HG03432 (cell line): ENCODE measurements around the gene APBA2.
"Not testable (repeated sequence)": the region's sequence is repeated elsewhere in the genome, so short reads cannot be mapped to it uniquely, and the experiment has no call there.

ENCODE experiments used
- ATAC-seq: cut with Tn5 transposase; IDR thresholded peaks from one replicate; pipeline ENCODE4 v1.9.1; 2021; ENCODE audit warnings: mild to moderate bottlenecking, moderate library complexity; ENCODE audit not compliant: unreplicated experiment

Gene APBA2

GRCh38 chr15:29097971-29098370, 212.2 kb downstream of the APBA2 start:
- no peak for ATAC-seq

DNA sequence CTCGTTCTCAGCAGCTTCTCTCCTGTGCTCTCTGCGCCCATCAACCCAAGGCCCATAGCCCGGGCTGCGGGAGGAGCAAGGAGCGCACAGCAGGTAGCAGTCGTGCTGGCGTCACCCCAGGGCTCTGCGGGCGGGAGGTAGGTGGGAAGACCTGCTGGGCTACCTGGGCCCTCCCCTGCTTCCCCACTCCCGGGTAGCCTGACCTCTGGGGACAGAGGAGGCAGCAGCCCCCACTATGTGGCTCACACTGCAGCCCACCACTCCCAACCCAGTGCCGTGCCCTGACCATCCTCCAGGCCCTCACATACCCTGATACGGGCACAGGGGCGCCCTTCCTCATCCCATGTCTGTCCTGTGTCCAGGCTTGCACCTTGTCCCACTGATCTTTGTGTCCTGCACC, 212.9 kb downstream of the APBA2 start:
- no peak for ATAC-seq

DNA sequence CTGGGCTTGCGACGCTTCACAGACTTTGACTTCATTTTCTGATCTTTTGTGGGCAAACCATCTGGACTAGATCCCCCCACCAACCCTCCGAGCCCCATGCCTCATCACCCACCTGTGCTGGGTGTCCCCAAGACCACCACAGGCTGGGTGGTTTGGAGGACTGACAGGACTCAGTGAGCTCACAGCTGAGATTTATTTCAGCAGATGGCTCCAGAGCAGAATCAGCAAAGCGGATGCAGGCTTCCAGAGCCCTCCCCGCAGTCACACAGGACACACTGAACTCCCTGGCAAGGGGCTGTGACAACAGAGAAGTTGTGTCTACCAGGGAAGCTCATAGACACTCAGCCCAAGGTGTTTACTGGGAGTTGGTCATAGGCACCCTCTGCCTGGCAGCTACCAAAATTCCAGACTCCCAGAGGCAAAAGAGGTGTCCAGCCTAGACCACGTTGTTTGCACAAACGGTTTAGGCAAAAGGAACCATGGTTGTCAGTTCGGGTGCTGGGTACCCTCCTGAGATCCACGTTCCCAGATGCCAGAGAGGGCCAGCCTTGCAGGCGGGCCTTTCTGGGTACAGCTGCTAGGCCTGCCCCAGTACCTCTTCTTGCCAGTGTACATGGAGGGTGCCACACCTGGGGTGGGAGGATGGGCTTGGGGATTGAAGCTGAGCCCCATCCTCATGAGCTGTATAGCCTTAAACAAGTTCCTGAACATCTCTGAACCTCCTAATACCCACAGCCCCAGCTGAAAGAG, 213.5 kb downstream of the APBA2 start:
- no peak for ATAC-seq

DNA sequence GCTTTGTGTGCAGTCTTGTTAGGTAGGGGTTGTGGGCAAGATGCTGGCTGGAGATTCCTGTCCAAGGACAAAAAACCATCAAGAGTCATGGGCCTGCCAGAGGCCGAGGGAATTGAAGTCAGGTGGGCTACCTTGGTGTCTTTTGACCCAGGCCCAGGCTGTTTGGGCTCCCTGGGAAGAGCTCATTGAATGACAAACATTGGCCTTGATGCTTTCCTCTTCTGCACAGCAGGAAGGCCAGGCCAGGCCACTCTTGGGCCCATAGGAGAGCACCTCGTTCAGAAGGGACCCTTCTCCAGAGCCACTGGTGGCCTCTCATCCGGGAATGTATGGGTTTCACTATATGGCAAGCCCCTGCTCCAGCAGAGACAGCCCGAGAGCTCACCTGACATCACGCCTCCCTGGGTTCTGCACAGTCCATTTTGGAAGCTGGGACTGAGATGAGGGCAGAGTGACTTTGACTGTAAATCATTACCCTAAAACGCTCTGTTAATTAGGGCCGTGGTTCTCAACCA, 214.8 kb downstream of the APBA2 start:
- ATAC-seq: no peak

- no peak for ATAC-seq
Measured at GRCh38 chr15:29101491-29101890, 215.7 kb downstream of the APBA2 start.

DNA sequence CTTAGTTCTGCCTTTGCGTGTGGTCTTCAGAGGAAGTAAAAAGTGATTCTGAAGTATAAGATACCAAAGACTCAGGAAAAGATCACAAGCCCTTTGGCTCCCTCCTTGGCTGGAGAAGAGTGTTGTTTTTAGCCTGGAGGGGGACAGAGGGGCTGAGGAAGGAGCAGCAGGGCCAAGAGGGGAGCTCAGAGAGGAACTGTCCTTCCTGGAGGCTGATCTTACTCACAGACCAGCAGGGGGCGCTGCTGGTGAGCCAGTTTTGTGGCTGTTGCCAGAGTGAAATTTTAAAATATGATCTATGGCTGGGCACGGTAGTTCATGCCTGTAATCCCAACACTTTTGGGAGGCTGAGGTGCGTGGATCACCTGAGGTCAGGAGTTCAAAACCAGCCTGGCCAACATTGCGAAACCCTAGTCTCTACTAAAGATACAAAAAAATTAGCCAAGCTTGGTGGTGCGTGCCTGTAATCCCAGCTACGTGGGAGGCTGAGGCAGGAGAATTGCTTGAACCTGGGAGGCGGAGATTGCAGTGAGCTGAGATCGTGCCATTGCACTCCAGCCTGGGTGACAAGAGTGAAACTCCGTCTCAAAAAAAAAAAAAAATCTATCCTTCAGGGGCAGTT, 216.5 kb downstream of the APBA2 start:
- not testable (repeated sequence) for ATAC-seq

DNA sequence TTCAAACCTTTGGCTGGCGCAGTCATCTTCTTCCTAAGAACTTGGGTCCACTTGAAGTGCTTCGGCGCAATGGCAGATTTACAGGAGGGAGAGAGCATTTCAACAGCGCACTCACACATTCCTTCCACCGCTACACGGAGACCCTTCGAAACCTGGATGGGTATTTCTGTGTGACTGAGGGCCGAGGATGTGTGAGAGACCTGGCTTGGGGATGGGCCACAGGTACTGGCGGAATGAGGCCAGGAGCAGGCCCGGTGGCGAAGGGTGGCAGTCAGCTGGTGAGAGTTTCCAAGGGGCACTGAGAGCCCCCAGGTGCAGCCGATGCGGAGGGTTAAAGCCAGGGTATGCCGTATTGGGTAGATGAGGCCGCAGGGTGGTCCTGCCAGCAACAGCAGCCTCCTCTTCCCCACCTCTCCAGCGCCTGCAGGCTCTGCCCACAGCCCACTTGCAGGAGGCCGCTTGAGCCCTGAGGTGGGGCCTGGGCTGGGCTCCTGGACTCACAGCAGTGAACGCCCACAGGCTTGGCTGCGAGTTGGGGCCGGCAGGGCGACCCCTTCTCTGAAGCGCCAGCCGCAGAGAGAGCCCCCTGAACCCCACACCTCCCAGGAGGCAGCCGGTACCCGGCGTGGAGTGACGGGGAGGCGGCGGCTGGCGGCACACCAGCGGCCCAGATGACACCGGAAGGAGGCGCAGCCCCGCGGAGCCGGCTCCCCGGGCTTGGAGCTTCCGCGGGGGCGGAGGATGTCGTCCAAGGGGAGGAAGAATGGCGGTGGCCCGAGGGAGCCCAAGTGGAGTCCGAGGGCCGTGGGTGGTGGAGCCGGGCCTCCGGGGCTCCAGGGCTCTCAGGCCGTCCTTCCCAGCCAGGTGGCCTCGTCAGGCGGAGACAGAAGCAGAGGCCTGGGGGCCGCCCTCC, 217.4 kb downstream of the APBA2 start:
- ATAC-seq: no peak

DNA sequence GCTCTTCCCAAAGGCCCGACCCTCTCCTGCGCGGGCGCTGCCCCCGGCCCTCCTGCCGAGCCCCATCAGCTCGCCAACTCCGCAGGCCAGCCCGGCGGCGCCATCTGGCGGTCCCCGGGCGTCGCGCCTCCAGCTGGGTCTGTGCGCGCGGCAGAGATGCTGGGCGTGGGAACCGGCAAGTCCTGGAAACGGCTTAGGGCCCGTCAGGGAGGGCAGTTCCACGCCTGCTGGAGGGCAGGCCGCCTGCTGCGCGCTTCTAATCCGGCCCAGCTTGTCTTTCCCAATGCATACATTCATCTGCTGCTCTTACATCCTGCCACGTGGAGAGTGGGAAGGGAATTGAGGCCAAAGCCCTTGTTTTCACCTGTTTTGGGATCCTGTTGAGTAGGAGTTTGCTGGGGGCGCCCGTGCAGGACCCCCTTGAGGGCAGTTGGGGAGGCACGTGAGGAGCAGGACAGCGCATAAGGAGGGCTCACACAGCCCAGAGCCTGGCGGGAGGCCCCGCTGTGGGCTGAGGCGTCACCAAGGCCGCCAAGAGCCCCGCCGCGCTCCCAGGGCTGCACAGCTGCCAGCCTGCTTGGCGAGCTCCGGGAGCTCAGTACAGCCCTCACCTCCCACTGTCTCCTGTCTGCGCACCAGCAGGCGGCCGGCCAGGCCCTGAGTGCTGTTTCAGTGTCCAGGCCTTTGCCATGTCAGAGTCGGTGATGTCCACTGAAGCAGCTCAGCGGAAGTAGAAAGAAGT, 218.2 kb downstream of the APBA2 start:
- ATAC-seq: no peak

DNA sequence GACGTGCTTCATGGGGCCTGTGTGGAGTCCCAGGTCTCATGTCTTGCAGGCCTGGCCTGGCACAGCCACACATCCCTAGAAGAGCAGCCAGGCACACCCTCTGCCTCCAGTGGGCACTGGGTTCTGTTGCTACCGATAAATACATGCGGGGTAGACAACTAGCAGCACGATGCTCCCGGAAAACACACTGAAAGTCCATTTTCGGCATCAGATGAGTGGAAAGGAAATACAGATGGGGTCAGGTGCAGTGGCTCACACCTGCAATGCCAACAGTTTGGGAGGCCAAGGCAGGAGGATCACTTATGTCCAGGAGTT, 218.7 kb downstream of the APBA2 start:
- ATAC-seq: no peak

- ATAC-seq: no peak
Measured at GRCh38 chr15:29105151-29105854, 219.5 kb downstream of the APBA2 start.

GRCh38 chr15:29106116-29106515, 220.3 kb downstream of the APBA2 start:
- no peak for ATAC-seq

GRCh38 chr15:29106551-29107290, 220.9 kb downstream of the APBA2 start:
- no peak for ATAC-seq

- ATAC-seq: no peak
Measured at GRCh38 chr15:29107291-29107890, 221.6 kb downstream of the APBA2 start.

GRCh38 chr15:29107971-29108645, 222.3 kb downstream of the APBA2 start:
- no peak for ATAC-seq

DNA sequence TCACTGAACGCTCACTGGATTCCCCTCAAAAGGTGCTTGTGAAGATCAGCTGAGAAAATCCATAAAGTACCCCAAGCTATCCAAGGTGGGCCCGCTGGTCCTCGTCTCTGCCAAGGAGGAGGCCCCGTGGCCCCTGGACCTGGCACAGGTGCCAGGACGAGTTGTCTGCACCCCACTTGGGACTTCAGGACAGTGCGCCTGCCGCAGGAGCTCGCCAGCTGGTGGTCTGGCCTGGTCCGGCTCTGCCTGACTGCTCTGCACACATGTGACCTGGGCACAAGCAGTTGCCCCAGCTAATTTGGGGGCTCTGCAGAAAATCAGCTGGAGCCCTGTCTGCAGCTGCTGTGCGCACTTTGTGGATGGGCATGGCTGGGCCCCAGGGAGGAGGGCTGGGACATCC, 224.0 kb downstream of the APBA2 start:
- ATAC-seq: no peak

DNA sequence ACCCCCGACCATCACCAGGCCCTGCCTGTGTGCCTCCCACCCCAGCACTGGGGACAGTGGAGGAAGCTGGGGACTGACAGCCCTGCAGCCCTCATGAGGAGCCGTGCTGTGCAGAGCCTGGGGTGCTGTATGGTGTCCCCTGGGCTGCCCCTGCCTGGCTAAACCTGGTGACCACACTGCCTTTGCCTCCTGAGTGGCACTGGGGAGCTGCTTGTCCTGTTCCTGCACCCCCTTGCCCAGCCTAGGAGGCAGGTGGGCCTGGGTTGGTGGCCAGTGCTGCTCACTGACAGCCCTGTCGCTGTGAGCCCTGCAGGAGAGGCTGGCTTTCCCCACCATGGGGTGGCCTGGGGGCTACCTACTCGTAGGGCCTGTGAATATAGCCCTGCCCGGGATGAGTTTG, 224.4 kb downstream of the APBA2 start:
- ATAC-seq: no peak

DNA sequence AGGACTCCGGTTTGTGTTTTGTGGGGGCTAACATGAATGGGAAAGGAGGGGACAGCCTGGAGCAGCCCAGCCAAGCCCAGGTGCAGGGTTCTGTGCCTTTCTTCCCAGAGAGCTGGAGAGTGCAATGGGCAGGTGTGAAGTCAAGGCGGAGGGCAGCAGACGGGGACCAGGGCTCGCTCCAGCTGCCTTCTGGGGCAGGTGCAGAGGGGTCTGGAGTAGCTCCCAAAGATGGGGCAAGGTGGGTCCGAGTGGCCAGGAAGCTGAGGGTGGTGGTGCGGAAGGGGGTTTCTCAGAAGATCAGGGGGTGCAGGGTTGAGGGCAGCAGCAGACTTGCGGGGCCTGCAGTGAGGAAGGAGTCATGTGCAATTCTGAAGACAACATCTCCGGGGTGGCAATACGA, 225.0 kb downstream of the APBA2 start:
- ATAC-seq: no peak

- ATAC-seq: no peak
Measured at GRCh38 chr15:29111705-29112281, 226.0 kb downstream of the APBA2 start.
